Panc1 (cell line): ENCODE data around the gene SAMD4A. TPM values are rescaled to one million over a fixed set of nuclear protein-coding genes. Genes with fewer than 3 reads are reported as not detected.

ENCODE experiments used
- ATAC-seq: fragments of 200-7000 bp; cut with Tn5 transposase; 2 replicates; pipeline ENCODE4 v1.9.1; 2020; ENCODE audit warnings: mild to moderate bottlenecking, moderate library complexity
- BruUV-seq: library from RNA; stranded (reverse); fragments of 400-500 nt; replicated peaks from 2 replicates; lab custom pipeline; 2021; lab: Mats Ljungman, UMichigan
- CTCF ChIA-PET: fragments of 300-600 bp; sonication (Branson Sonifier 250); formaldehyde crosslinking; loops from one replicate; lab custom pipeline; 2022; ENCODE audit warnings: antibody characterized with exemption; lab: Charles Lee
- POLR2A ChIA-PET: fragments of 300-600 bp; sonication (Branson Sonifier 250); formaldehyde crosslinking; loops from one replicate; lab custom pipeline; 2022; ENCODE audit warnings: antibody characterized with exemption; lab: Charles Lee
- DNase-seq: peaks from one replicate; pipeline ENCODE4 v3.0.0-alpha.2; 2010; ENCODE audit warnings: low read depth, low spot score
- H3K27ac ChIP-seq: 2 replicates; pipeline ENCODE4 v1.5.1; 2011; ENCODE audit warnings: mild to moderate bottlenecking, low read length, inconsistent platforms
- H3K27me3 ChIP-seq: fragments of 200-500 bp; sonication (Bioruptor generic); 2 replicates; pipeline ENCODE4 v1.6.0; 2014; ENCODE audit warnings: low read length, inconsistent platforms; ENCODE audit not compliant: control insufficient read depth, insufficient read depth
- H3K36me3 ChIP-seq: fragments of 200-500 bp; sonication (Bioruptor generic); 2 replicates; pipeline ENCODE4 v1.5.1; 2014; ENCODE audit warnings: inconsistent platforms, mild to moderate bottlenecking, low read length, moderate library complexity; ENCODE audit not compliant: control insufficient read depth, insufficient read depth
- H3K4me1 ChIP-seq: 2 replicates; pipeline ENCODE4 v1.5.1; 2011; ENCODE audit warnings: inconsistent platforms, mild to moderate bottlenecking, low read length, moderate library complexity; ENCODE audit not compliant: control insufficient read depth, insufficient read depth
- H3K4me3 ChIP-seq, 2 experiments: 2 replicates each; pipeline ENCODE4 v1.5.1; 2011 to 2012; ENCODE audit warnings: low read depth in 2 of 2, low read length in 2 of 2, mild to moderate bottlenecking in 2 of 2, inconsistent platforms in 1 of 2, moderate library complexity in 1 of 2
- H3K9me3 ChIP-seq: fragments of 200-500 bp; sonication (Bioruptor generic); 2 replicates; pipeline ENCODE4 v1.5.1; 2014; ENCODE audit warnings: low read depth, mild to moderate bottlenecking, inconsistent platforms, low read length, moderate library complexity; ENCODE audit not compliant: control insufficient read depth, insufficient read depth
- CTCF ChIP-seq: fragments of 450-650 bp; IDR thresholded peaks from 2 replicates; pipeline ENCODE4 v1.5.1; 2017; ENCODE audit warnings: mild to moderate bottlenecking
- POLR2AphosphoS5 ChIP-seq: IDR thresholded peaks from 2 replicates; pipeline ENCODE4 v1.6.1; 2012; ENCODE audit warnings: mild to moderate bottlenecking, low read depth, low read length, moderate library complexity
- SIN3A ChIP-seq: IDR thresholded peaks from 2 replicates; pipeline ENCODE4 v1.6.1; 2012; ENCODE audit warnings: low read depth, mild to moderate bottlenecking, low read length, moderate library complexity, borderline replicate concordance; ENCODE audit not compliant: insufficient read depth
- TCF7L2 ChIP-seq: IDR thresholded peaks from 2 replicates; pipeline ENCODE4 v1.6.1; 2011; ENCODE audit warnings: mild to moderate bottlenecking, low read depth, low read length, inconsistent platforms
- in situ Hi-C: cut with HindIII; loops from 2 replicates; pipeline ENCODE4 v1.10.0; 2016; ENCODE audit warnings: low sequenced_read_pairs, low pct_unique_long_range_greater_than_20kb
- intact Hi-C: fragments of 100-400 bp; cut with micrococcal nuclease; formaldehyde crosslinking; loops from one replicate; pipeline ENCODE4 v1.10.0; 2022; ENCODE audit not compliant: unreplicated experiment
- total RNA-seq: library from RNA; stranded (reverse); gene quantifications from one replicate; pipeline ENCODE4 v1.2.1, GENCODE V29; 2021; ENCODE audit not compliant: unreplicated experiment
- TF ChIP-seq, protein P1 (sequence below), 2 experiments: IDR thresholded peaks; 2 replicates each; pipeline ENCODE4 v1.6.1; 2011 to 2012; ENCODE audit warnings: low read depth in 2 of 2, control low read depth in 1 of 2, low read length in 1 of 2, mild to moderate bottlenecking in 1 of 2, moderate library complexity in 1 of 2; ENCODE audit not compliant: insufficient read depth in 1 of 2

Gene SAMD4A
- total RNA-seq, 1 experiment from 2014 or later, result 15.2 TPM

- no peak for TF ChIP-seq POLR2AphosphoS5
- TF ChIP-seq, protein P1, sequence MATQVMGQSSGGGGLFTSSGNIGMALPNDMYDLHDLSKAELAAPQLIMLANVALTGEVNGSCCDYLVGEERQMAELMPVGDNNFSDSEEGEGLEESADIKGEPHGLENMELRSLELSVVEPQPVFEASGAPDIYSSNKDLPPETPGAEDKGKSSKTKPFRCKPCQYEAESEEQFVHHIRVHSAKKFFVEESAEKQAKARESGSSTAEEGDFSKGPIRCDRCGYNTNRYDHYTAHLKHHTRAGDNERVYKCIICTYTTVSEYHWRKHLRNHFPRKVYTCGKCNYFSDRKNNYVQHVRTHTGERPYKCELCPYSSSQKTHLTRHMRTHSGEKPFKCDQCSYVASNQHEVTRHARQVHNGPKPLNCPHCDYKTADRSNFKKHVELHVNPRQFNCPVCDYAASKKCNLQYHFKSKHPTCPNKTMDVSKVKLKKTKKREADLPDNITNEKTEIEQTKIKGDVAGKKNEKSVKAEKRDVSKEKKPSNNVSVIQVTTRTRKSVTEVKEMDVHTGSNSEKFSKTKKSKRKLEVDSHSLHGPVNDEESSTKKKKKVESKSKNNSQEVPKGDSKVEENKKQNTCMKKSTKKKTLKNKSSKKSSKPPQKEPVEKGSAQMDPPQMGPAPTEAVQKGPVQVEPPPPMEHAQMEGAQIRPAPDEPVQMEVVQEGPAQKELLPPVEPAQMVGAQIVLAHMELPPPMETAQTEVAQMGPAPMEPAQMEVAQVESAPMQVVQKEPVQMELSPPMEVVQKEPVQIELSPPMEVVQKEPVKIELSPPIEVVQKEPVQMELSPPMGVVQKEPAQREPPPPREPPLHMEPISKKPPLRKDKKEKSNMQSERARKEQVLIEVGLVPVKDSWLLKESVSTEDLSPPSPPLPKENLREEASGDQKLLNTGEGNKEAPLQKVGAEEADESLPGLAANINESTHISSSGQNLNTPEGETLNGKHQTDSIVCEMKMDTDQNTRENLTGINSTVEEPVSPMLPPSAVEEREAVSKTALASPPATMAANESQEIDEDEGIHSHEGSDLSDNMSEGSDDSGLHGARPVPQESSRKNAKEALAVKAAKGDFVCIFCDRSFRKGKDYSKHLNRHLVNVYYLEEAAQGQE (IDR thresholded peaks at IDR 0.05; ENCODE audit: insufficient read depth in 1 of 2, low read depth in 2 of 2, low read length in 1 of 2), result no peak
- no peak for TF ChIP-seq CTCF
- no peak for TF ChIP-seq SIN3A
- no peak for TF ChIP-seq TCF7L2
- no peaks in the 10 kb centered on the region for H3K27me3 ChIP-seq
- intact Hi-C loops (no loop called here), in situ Hi-C loops (no loop called here)
- BruUV-seq, result no TSS peak
- ATAC-seq, result no peak
- H3K9me3 ChIP-seq, result no peaks in the 10 kb centered on the region
- no peak for DNase-seq
- ChIA-PET POLR2A (interaction anchor here (0.7 kb wide), 1 partner anchor 28 kb away, joined by 12 read pairs; no protein-coding TSS in a partner anchor), CTCF (no interaction called here)
- no peak overlapping the region for H3K27ac ChIP-seq
- no peaks in the 10 kb centered on the region for H3K36me3 ChIP-seq
- H3K4me1 ChIP-seq, result no peaks in the 10 kb centered on the region; the same call in 1 of the 2 replicates
- no peak overlapping the region for H3K4me3 ChIP-seq
Measured at GRCh38 chr14:54597795-54598443, 31.0 kb downstream of the SAMD4A start.

- ATAC-seq (no peak), DNase-seq (no peak)
- ChIA-PET CTCF (interaction anchor here (0.6 kb wide), 1 partner anchor 65 kb away, joined by 4 read pairs; no protein-coding TSS in a partner anchor), POLR2A (no interaction called here)
- in situ Hi-C loops (no loop called here), intact Hi-C loops (no loop called here)
- Histone ChIP-seq H3K9me3 (no peaks in the 10 kb centered on the region), H3K36me3 (no peaks in the 10 kb centered on the region), H3K27ac (no peak overlapping the region), H3K27me3 (no peaks in the 10 kb centered on the region), H3K4me3 (no peak overlapping the region), H3K4me1 (no peaks in the 10 kb centered on the region)
- TF ChIP-seq POLR2AphosphoS5 (no peak), SIN3A (no peak), TCF7L2 (no peak), CTCF (no peak)
- TF ChIP-seq, protein P1 (IDR thresholded peaks at IDR 0.05; ENCODE audit: insufficient read depth in 1 of 2, low read depth in 2 of 2, low read length in 1 of 2), result no peak
- no TSS peak for BruUV-seq
Measured at GRCh38 chr14:54599966-54600716, 33.2 kb downstream of the SAMD4A start.
